ENCODE measurements around the gene ZNF207. TPM values are rescaled to one million over a fixed set of nuclear protein-coding genes. Genes with fewer than 3 reads are reported as not detected.

Gene ZNF207
- total RNA-seq, 1 experiment from 2014 or later: 223 TPM

- no peak for TF ChIP-seq JAZF1 (CRISPR knock-in tag; IDR thresholded peaks at IDR 0.05)
- no peak for TF ChIP-seq FOXJ3 (CRISPR knock-in tag; IDR thresholded peaks at IDR 0.05; ENCODE audit: borderline replicate concordance)
- TF ChIP-seq PRDM15 (CRISPR knock-in tag; IDR thresholded peaks at IDR 0.05): no peak
- TF ChIP-seq ZNF232 (CRISPR knock-in tag; IDR thresholded peaks at IDR 0.05): peak; percentile 21; the same call in 1 of the 2 replicates
- TF ChIP-seq ZMAT4 (CRISPR knock-in tag; IDR thresholded peaks at IDR 0.05): no peak
- TF ChIP-seq E2F1 (CRISPR knock-in tag; IDR thresholded peaks at IDR 0.05): 0 out of 2 replicates have a peak, but pooled peaks have one; percentile 29
- TF ChIP-seq SMAD4 (CRISPR knock-in tag; IDR thresholded peaks at IDR 0.05): no peak
- TF ChIP-seq ATF6 (CRISPR knock-in tag; IDR thresholded peaks at IDR 0.05): no peak
- no peak for TF ChIP-seq EMX1 (CRISPR knock-in tag; IDR thresholded peaks at IDR 0.05)
- TF ChIP-seq TCF7 (CRISPR knock-in tag; IDR thresholded peaks at IDR 0.05; ENCODE audit: low read depth): no peak
- no peak for TF ChIP-seq NR3C1 (CRISPR knock-in tag; conservative IDR thresholded peaks at IDR 0.05; ENCODE audit: low read depth)
- no peak; the same call in 1 of the 2 replicates for TF ChIP-seq MAX (CRISPR knock-in tag; IDR thresholded peaks at IDR 0.05)
- TF ChIP-seq IRF1 (CRISPR knock-in tag; IDR thresholded peaks at IDR 0.05): no peak
- TF ChIP-seq ZNF281 (CRISPR knock-in tag; IDR thresholded peaks at IDR 0.05): peak; percentile 45; the same call in 1 of the 2 replicates
Observed at GRCh38 chr17:32341857-32342602, 7.9 kb upstream of the ZNF207 start, which contains the start of gene C17orf75 (continued).

Measured in WTC11 (cell line).